ENCODE data around the gene FLAD1. TPM values are rescaled to one million over a fixed set of nuclear protein-coding genes. Genes with fewer than 3 reads are reported as not detected.
A peak's percentile ranks its signal among the peaks of the same experiment; 100 is the strongest.

The FLAD1 gene
- total RNA-seq, 1 experiment from 2014 or later = 97.0 TPM

- H3K27ac Mint-ChIP-seq = peak overlapping the region; percentile 92 to 97 (median 96); a peak in 6 of 7 replicates
- H3K36me3 Mint-ChIP-seq (ENCODE audit: insufficient read depth in 1 of 3, low read depth in 3 of 3) = no peaks in the 10 kb centered on the region; a peak in 1 of 7 replicates
- peak overlapping the region; percentile 41 for H3K27ac ChIP-seq (ENCODE audit: insufficient read length, low read depth, low read length)
- H3T11ph ChIP-seq (ENCODE audit: low read length) = no peak overlapping the region
- no CpG with 5 or more reads among the region's 13 CpGs for WGBS (ENCODE audit: extremely low coverage, insufficient read length, low lambda C conversion rate)
- no peak overlapping the region for H4K8ac ChIP-seq (replicated peaks; ENCODE audit: insufficient read length, low read depth, low read length)
- H3K4me3 Mint-ChIP-seq = peak overlapping the region; percentile 93 to 97
- no peak overlapping the region for H2BK120ac ChIP-seq (ENCODE audit: low read depth, low read length, poor library complexity, severe bottlenecking)
- H2AK5ac ChIP-seq (ENCODE audit: insufficient read length, low read length) = no peak overlapping the region
- peaks cover 23 to 36% of the 10 kb centered on the region in 2 experiments for H3K4me1 Mint-ChIP-seq
- no peak for TF ChIP-seq CTCF (conservative IDR thresholded peaks at IDR 0.05)
- H3K79me2 ChIP-seq (ENCODE audit: insufficient read depth, low read length) = no peaks in the 10 kb centered on the region; the same call in 1 of the 2 replicates
- peaks cover 0 to 2% of the 10 kb centered on the region in 2 experiments; a peak in 2 of 5 replicates for H3K9me3 Mint-ChIP-seq
- H2BK5ac ChIP-seq (ENCODE audit: insufficient read length, low read length) = no peak overlapping the region
- H2AFZ ChIP-seq (ENCODE audit: low read length) = no peak overlapping the region
- H3K4me1 ChIP-seq (ENCODE audit: insufficient read depth, low read length) = peaks cover 5% of the 10 kb centered on the region; the same call in 1 of the 2 replicates
- no peak overlapping the region for H2BK12ac ChIP-seq (ENCODE audit: insufficient read length, low read depth, low read length)
- no peaks in the 10 kb centered on the region for H4K20me1 ChIP-seq (ENCODE audit: control insufficient read depth, insufficient read depth, insufficient read length)
- H3K27me3 ChIP-seq (ENCODE audit: insufficient read depth, low read length) = no peaks in the 10 kb centered on the region
- peak overlapping the region; percentile 6 for H3K9ac ChIP-seq (ENCODE audit: extremely low read depth, insufficient read length, low read length)
- peaks cover 26% of the 10 kb centered on the region for H3K23me2 ChIP-seq (ENCODE audit: insufficient read length, low read depth, low read length, poor library complexity, severe bottlenecking)
- DNase-seq = no peak
- no peak overlapping the region for H2BK15ac ChIP-seq (ENCODE audit: low read depth, low read length)
- no peak overlapping the region for H4K91ac ChIP-seq (ENCODE audit: insufficient read length, low read depth, low read length)
- H3K18ac ChIP-seq (ENCODE audit: insufficient read length, low read depth, low read length) = peak overlapping the region; percentile 61
- no peak overlapping the region for H3K4ac ChIP-seq (ENCODE audit: low read depth, low read length)
- no peak overlapping the region for H3K23ac ChIP-seq (ENCODE audit: insufficient read length, low read depth, low read length)
- no peaks in the 10 kb centered on the region for H3K9me3 ChIP-seq (ENCODE audit: control insufficient read depth, low read depth, low read length)
- peaks cover 3% of the 10 kb centered on the region for H3K27me3 Mint-ChIP-seq (ENCODE audit: low read depth)
- H2BK20ac ChIP-seq (ENCODE audit: low read depth, low read length, poor library complexity, severe bottlenecking) = no peak overlapping the region
- H3K79me1 ChIP-seq (ENCODE audit: insufficient read depth, low read depth, low read length, poor library complexity, severe bottlenecking) = no peaks in the 10 kb centered on the region
- no peak overlapping the region for H3K56ac ChIP-seq (ENCODE audit: insufficient read length, low read depth, low read length)
- H3K4me2 ChIP-seq (ENCODE audit: insufficient read depth, insufficient read length, low read length) = peak overlapping the region; percentile 90
- H4K5ac ChIP-seq (ENCODE audit: insufficient read length, low read depth, low read length) = no peak overlapping the region
- no peak overlapping the region for H3K14ac ChIP-seq (ENCODE audit: insufficient read depth, low read length)
Observed at GRCh38 chr1:155000411-155000725, 17.2 kb downstream of the FLAD1 start.

All from H9 (cell line).